Kidney (tissue), 14 donors: ENCODE results near the gene ZNF711. TPM values are rescaled to one million over a fixed set of nuclear protein-coding genes. Genes with fewer than 3 reads are reported as not detected.

Source experiments
- DNase-seq, 5 donors: peaks; one replicate each; pipeline ENCODE4 v3.0.0-alpha.2; 2013 to 2020
- FAIRE-seq: peaks from 2 replicates; lab custom pipeline; 2012; peaks lifted over from hg19 to GRCh38; lab: Jason Lieb, UNC
- H3K27ac ChIP-seq, 2 donors: one replicate each; pipeline ENCODE4 v1.7.0; 2013; ENCODE audit warnings: low read depth in 2 of 2, low read length in 2 of 2, inconsistent platforms in 1 of 2
- H3K27me3 ChIP-seq: one replicate; pipeline ENCODE4 v1.7.1; 2013; ENCODE audit warnings: low read length, inconsistent platforms; ENCODE audit not compliant: control insufficient read depth, insufficient read depth
- H3K36me3 ChIP-seq, 3 donors: one replicate each; pipeline versions ENCODE4 v1.7.0 to v1.7.1; 2013; ENCODE audit warnings: low read length in 3 of 3, control low read depth in 1 of 3, inconsistent platforms in 1 of 3; ENCODE audit not compliant: insufficient read depth in 3 of 3, control insufficient read depth in 2 of 3
- H3K4me1 ChIP-seq, 3 donors: one replicate each; pipeline versions ENCODE4 v1.7.0 to v1.7.1; 2013; ENCODE audit warnings: low read length in 3 of 3, inconsistent platforms in 1 of 3, low read depth in 1 of 3; ENCODE audit not compliant: control insufficient read depth in 2 of 3, insufficient read depth in 2 of 3
- H3K4me3 ChIP-seq, 3 donors: one replicate each; pipeline versions ENCODE4 v1.7.0 to v1.8.1; 2013; ENCODE audit warnings: low read length in 3 of 3, control low read depth in 1 of 3, inconsistent platforms in 1 of 3
- H3K9ac ChIP-seq, 3 donors: one replicate each; pipeline versions ENCODE4 v1.7.0 to v1.7.1; 2013; ENCODE audit warnings: low read length in 3 of 3, control low read depth in 1 of 3, inconsistent platforms in 1 of 3
- H3K9me3 ChIP-seq, 3 donors: one replicate each; pipeline versions ENCODE4 v1.7.0 to v1.7.1; 2013; ENCODE audit warnings: low read length in 3 of 3, control low read depth in 1 of 3, inconsistent platforms in 1 of 3; ENCODE audit not compliant: control insufficient read depth in 2 of 3, insufficient read depth in 1 of 3
- CTCF ChIP-seq: IDR thresholded peaks from 3 replicates; pipeline ENCODE4 v1.5.1; 2012; ENCODE audit warnings: mild to moderate bottlenecking, moderate library complexity, borderline replicate concordance; ENCODE audit not compliant: insufficient read depth; ENCODE audit errors: extremely low read depth
- intact Hi-C: fragments of 100-400 bp; cut with DNase I; formaldehyde crosslinking; loops from one replicate; pipeline ENCODE4 v1.11.1; 2022
- polyA plus RNA-seq: library from polyadenylated mRNA; stranded (reverse); fragments of 350-450 nt; fragmentation: Illumina TruSeq; extraction: RNeasy Lipid Tissue Mini Kit (QIAGEN cat#74804); gene quantifications from one replicate; pipeline ENCODE4 v1.2.3, GENCODE V29; 2014; ENCODE audit warnings: low read depth, low replicate concordance; ENCODE audit not compliant: insufficient read depth
- total RNA-seq: library from RNA; stranded (reverse); fragmentation: NEBNext Ultra II Directional; extraction: Animal tissue kit (Norgen Biotek cat#: 25700); gene quantifications from one replicate; pipeline ENCODE4 v1.2.1, GENCODE V29; 2021
- donor health status: control.
- donor health status: control.
- donor health status: control.
- donor health status: control.
- donor health status: control.
- donor health status: DM: yes; HTN: yes; CAD: no.
- donor health status: Normal renal cell carcinoma (clear cell type).

ZNF711 gene
- total and polyA plus RNA-seq, 2 donors from 2014 or later, result 2.6 to 4.7 TPM

- no peaks in the 10 kb centered on the region for H3K27me3 ChIP-seq
- no peak for TF ChIP-seq CTCF
- no peak overlapping the region for H3K27ac ChIP-seq
- H3K9ac ChIP-seq, result no peak overlapping the region
- intact Hi-C loops, result no loop called here
- no peak overlapping the region for H3K4me3 ChIP-seq
- H3K36me3 ChIP-seq, result no peaks in the 10 kb centered on the region
- no peaks in the 10 kb centered on the region for H3K4me1 ChIP-seq
- DNase-seq (no peak), FAIRE-seq (no peak)
- H3K9me3 ChIP-seq, result no peaks in the 10 kb centered on the region
Observed at GRCh38 chrX:85213792-85214530, 29.8 kb upstream of the ZNF711 start.

GRCh38 chrX:85215946-85216345 lies 27.8 kb upstream of the ZNF711 start:
- peak in 3 of 5 donors; percentile 15 to 61 (median 53) for DNase-seq

GRCh38 chrX:85221361-85221760 lies 22.4 kb upstream of the ZNF711 start:
- Histone ChIP-seq H3K27ac (no peak overlapping the region), H3K9me3 (no peaks in the 10 kb centered on the region), H3K36me3 (no peaks in the 10 kb centered on the region), H3K27me3 (no peaks in the 10 kb centered on the region), H3K4me1 (no peaks in the 10 kb centered on the region), H3K9ac (no peak overlapping the region), H3K4me3 (no peak overlapping the region)
- intact Hi-C loops, result no loop called here
- DNase-seq, result no peak
- FAIRE-seq, result no peak
- no peak for TF ChIP-seq CTCF

More at GRCh38 chrX:85215946-85216345, 27.8 kb upstream of the ZNF711 start:
- H3K4me1 ChIP-seq, result no peaks in the 10 kb centered on the region
- no peak overlapping the region for H3K27ac ChIP-seq
- FAIRE-seq, result no peak
- no peak for TF ChIP-seq CTCF
- no peak overlapping the region for H3K9ac ChIP-seq
- intact Hi-C loops, result no loop called here
- H3K27me3 ChIP-seq, result no peaks in the 10 kb centered on the region
- H3K9me3 ChIP-seq, result no peaks in the 10 kb centered on the region
- no peaks in the 10 kb centered on the region for H3K36me3 ChIP-seq
- no peak overlapping the region for H3K4me3 ChIP-seq
